Activated T-cell treated with anti-CD3 and anti-CD28 coated beads, Interleukin-2, amount 50 U/mL, for 72 hours (primary cell): Measurements from ENCODE around the gene TMEM212. TPM values are rescaled to one million over a fixed set of nuclear protein-coding genes. Genes with fewer than 3 reads are reported as not detected.
A peak's percentile ranks its signal among the peaks of the same experiment; 100 is the strongest.
"Not testable (repeated sequence)": the region's sequence is repeated elsewhere in the genome, so short reads cannot be mapped to it uniquely, and the experiment has no call there.

Experiments
- ATAC-seq, 2 donors: fragments of 150-1000 bp; cut with Tn5 transposase; replicated peaks in 1 of 2; 2 replicates each; pipeline ENCODE4 v1.10.0; 2021; ENCODE audit warnings: moderate library complexity in 2 of 2, mild to moderate bottlenecking in 1 of 2
- DNase-seq, 2 donors: peaks; one replicate each; pipeline ENCODE4 v3.0.0; 2021 to 2022; ENCODE audit warnings: mixed read lengths in 1 of 2
- H3K27ac Mint-ChIP-seq: one replicate; pipeline ENCODE4 v1.8.0; 2022; ENCODE audit warnings: mild to moderate bottlenecking, moderate library complexity, mixed read lengths
- H3K27me3 Mint-ChIP-seq: one replicate; pipeline ENCODE4 v1.8.0; 2022; ENCODE audit warnings: low read depth, mixed read lengths
- H3K36me3 Mint-ChIP-seq, 2 donors: one replicate each; pipeline ENCODE4 v1.8.0; 2022; ENCODE audit warnings: mixed read lengths in 2 of 2, mild to moderate bottlenecking in 1 of 2; ENCODE audit not compliant: insufficient read depth in 2 of 2
- H3K4me1 Mint-ChIP-seq: one replicate; pipeline ENCODE4 v1.8.0; 2022; ENCODE audit warnings: low read depth, mixed read lengths
- H3K4me3 Mint-ChIP-seq, 2 donors: one replicate each; pipeline ENCODE4 v1.8.0; 2022; ENCODE audit warnings: mild to moderate bottlenecking in 2 of 2, mixed read lengths in 2 of 2, moderate library complexity in 2 of 2
- H3K9me3 Mint-ChIP-seq, 2 donors: one replicate each; pipeline ENCODE4 v1.8.0; 2022; ENCODE audit warnings: mixed read lengths in 2 of 2
- total RNA-seq, 2 donors: library from RNA; stranded (reverse); gene quantifications; one replicate each; pipeline ENCODE4 v1.2.3, GENCODE V29; 2022

The TMEM212 gene
- total RNA-seq, 2 donors from 2014 or later: not detected

GRCh38 chr3:171807806-171808205 lies 35.3 kb upstream of the TMEM212 start:
- no peak overlapping the region for H3K4me3 Mint-ChIP-seq
- ATAC-seq: no peak

DNA sequence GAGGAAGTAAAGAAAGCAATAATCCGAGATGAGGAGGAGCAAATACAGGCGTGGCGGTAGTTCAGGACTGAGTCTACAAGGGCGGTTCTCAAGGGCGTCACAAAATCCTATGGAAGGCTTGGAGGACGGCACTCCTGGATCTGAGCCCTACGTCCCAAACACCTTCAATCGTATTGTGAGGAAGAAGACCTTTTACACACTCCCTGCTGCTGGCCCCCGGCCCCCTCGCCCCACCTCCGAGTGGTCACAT lies 33.6 kb upstream of the TMEM212 start:
- Mint-ChIP-seq H3K4me3 (peak overlapping the region; percentile 86 to 87), H3K36me3 (peaks cover 0 to 2% of the 10 kb centered on the region in 2 donors), H3K27me3 (peaks cover 53% of the 10 kb centered on the region), H3K4me1 (peaks cover 29% of the 10 kb centered on the region), H3K27ac (no peak overlapping the region), H3K9me3 (no peaks in the 10 kb centered on the region)
- ATAC-seq: peak; percentile 1 to 6
- DNase-seq: no peak

More at GRCh38 chr3:171807806-171808205, 35.3 kb upstream of the TMEM212 start:
- Mint-ChIP-seq H3K9me3 (no peaks in the 10 kb centered on the region), H3K4me1 (peaks cover 12% of the 10 kb centered on the region), H3K27ac (no peak overlapping the region), H3K36me3 (no peaks in the 10 kb centered on the region), H3K27me3 (peaks cover 51% of the 10 kb centered on the region)
- no peak for DNase-seq

GRCh38 chr3:171809861-171810628 lies 33.1 kb upstream of the TMEM212 start, which contains the start of gene PLD1:
TSS of gene PLD1 (minus strand) at chr3:171810483. CDS start at chr3:171738051, 72,432 bp downstream.
- H3K4me1 Mint-ChIP-seq: peaks cover 30% of the 10 kb centered on the region

GRCh38 chr3:171810629-171811294 lies 32.4 kb upstream of the TMEM212 start:
- peaks cover 30% of the 10 kb centered on the region for H3K4me1 Mint-ChIP-seq
- no peaks in the 10 kb centered on the region for H3K9me3 Mint-ChIP-seq
- DNase-seq (no peak), ATAC-seq (no peak)
- peaks cover 0 to 2% of the 10 kb centered on the region in 2 donors for H3K36me3 Mint-ChIP-seq
- H3K4me3 Mint-ChIP-seq: peak overlapping the region; percentile 79 to 87
- H3K27ac Mint-ChIP-seq: no peak overlapping the region
- peaks cover 53% of the 10 kb centered on the region for H3K27me3 Mint-ChIP-seq

More at GRCh38 chr3:171809861-171810628, 33.1 kb upstream of the TMEM212 start, which contains the start of gene PLD1:
- Mint-ChIP-seq H3K4me3 (peak within 1 kb of the TSS; percentile 86 to 87), H3K9me3 (no peaks in the 10 kb centered on the region), H3K27me3 (peaks cover 53% of the 10 kb centered on the region), H3K27ac (no peak within 1 kb of the TSS), H3K36me3 (peaks cover 0 to 2% of the 10 kb centered on the region in 2 donors)
- DNase-seq: peak; percentile 67 to 71
- ATAC-seq: peak; percentile 75 to 79

- H3K36me3 Mint-ChIP-seq: peaks cover 0 to 2% of the 10 kb centered on the region in 2 donors
- peaks cover 30% of the 10 kb centered on the region for H3K4me1 Mint-ChIP-seq
- no peak overlapping the region for H3K27ac Mint-ChIP-seq
- DNase-seq (no peak), ATAC-seq (no peak)
- H3K4me3 Mint-ChIP-seq: peak overlapping the region in 1 of 2 donors; percentile 79
- H3K9me3 Mint-ChIP-seq: no peaks in the 10 kb centered on the region
- peaks cover 53% of the 10 kb centered on the region for H3K27me3 Mint-ChIP-seq
Observed at GRCh38 chr3:171811295-171811912, 31.7 kb upstream of the TMEM212 start.

DNA sequence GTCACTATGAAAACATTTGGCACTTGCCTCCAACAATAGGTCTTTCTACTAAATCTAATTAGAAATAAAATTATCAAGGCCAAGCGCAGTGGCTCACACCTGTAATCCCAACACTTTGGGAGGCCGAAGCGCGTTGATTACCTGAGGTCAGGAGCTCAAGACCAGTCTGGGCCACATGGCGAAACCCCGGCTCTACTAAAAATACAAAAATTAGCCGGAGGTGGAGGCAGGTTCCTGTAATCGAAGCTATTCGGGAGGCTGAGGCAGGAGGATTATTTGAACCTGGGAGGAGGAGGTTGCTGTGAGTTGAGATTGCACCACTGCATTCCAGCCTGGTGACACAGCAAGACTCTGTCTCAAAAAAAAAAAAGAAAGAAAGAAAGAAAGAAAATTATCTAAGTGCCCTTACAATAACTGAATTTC lies 31.2 kb upstream of the TMEM212 start:
- DNase-seq (no peak), ATAC-seq (no peak)
- peaks cover 0 to 2% of the 10 kb centered on the region in 2 donors for H3K36me3 Mint-ChIP-seq
- peaks cover 51% of the 10 kb centered on the region for H3K27me3 Mint-ChIP-seq
- no peak overlapping the region for H3K27ac Mint-ChIP-seq
- H3K4me1 Mint-ChIP-seq: peaks cover 30% of the 10 kb centered on the region
- H3K4me3 Mint-ChIP-seq: no peak overlapping the region
- no peaks in the 10 kb centered on the region for H3K9me3 Mint-ChIP-seq

- Mint-ChIP-seq H3K4me1 (peaks cover 30% of the 10 kb centered on the region), H3K4me3 (no peak overlapping the region), H3K27ac (no peak overlapping the region), H3K27me3 (peaks cover 43% of the 10 kb centered on the region), H3K9me3 (no peaks in the 10 kb centered on the region), H3K36me3 (peaks cover 0 to 2% of the 10 kb centered on the region in 2 donors)
- DNase-seq: no peak
- no peak for ATAC-seq
Observed at GRCh38 chr3:171812811-171813210, 30.3 kb upstream of the TMEM212 start.

DNA sequence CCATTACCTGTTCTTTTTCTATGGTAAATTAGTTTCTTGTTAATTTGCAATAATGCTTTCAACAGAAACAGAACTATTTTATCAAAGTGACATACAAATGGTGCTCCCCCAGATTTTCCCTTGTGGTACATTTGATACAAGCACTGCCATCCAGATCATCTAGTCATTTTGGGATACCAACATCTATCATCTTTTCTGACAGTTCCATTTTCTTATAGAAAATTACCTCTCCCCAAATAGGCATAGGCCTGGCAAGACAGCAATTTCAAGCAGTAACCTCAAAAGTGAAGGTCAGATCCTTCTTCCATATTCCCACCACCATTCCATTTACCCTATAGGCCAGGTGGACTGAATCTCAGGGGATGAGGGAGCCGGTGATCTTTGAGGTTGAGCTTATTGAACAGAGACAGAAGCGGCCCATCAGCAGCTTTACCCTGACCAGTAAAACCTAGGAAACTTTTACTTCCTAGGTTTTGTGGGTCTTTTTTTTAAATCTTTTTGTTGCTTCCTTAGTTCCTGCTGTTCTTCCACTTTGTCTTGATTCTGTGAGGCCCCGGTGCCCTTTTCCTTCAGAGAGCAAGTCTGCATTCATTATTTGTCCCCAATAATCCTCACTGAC lies 29.8 kb upstream of the TMEM212 start:
- ATAC-seq: no peak
- peaks cover 40% of the 10 kb centered on the region for H3K27me3 Mint-ChIP-seq
- no peak for DNase-seq
- peaks cover 30% of the 10 kb centered on the region for H3K4me1 Mint-ChIP-seq
- no peaks in the 10 kb centered on the region for H3K9me3 Mint-ChIP-seq
- H3K27ac Mint-ChIP-seq: peak overlapping the region; percentile 64
- peaks cover 0 to 2% of the 10 kb centered on the region in 2 donors for H3K36me3 Mint-ChIP-seq
- H3K4me3 Mint-ChIP-seq: peak overlapping the region in 1 of 2 donors; percentile 31

GRCh38 chr3:171813897-171814460 lies 29.2 kb upstream of the TMEM212 start:
- peaks cover 0 to 2% of the 10 kb centered on the region in 2 donors for H3K36me3 Mint-ChIP-seq
- peak overlapping the region; percentile 64 for H3K27ac Mint-ChIP-seq

DNA sequence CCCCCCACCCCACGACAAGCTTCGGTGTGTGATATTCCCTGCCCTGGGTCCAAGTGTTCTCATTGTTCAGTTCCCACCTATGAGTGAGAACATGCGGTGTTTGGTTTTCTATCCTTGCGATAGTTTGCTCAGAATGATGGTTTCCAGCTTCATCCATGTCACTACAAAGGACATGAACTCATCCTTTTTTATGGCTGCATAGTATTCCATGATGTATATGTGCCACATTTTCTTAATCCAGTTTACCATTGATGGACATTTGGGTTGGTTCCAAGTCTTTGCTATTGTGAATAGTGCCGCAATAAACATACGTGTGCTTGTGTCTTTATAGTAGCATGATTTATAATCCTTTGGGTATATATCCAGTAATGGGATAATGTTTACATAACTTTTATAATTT lies 28.5 kb upstream of the TMEM212 start:
- H3K27ac Mint-ChIP-seq, H3K9me3 Mint-ChIP-seq, ATAC-seq, DNase-seq, H3K36me3 Mint-ChIP-seq, H3K4me3 Mint-ChIP-seq: not testable (repeated sequence)
- Mint-ChIP-seq H3K27me3 (peaks cover 32% of the 10 kb centered on the region), H3K4me1 (peaks cover 25% of the 10 kb centered on the region)

More at GRCh38 chr3:171813897-171814460, 29.2 kb upstream of the TMEM212 start:
- Mint-ChIP-seq H3K27me3 (peaks cover 39% of the 10 kb centered on the region), H3K9me3 (no peaks in the 10 kb centered on the region), H3K4me3 (peak overlapping the region in 1 of 2 donors; percentile 31), H3K4me1 (peaks cover 30% of the 10 kb centered on the region)
- peak; percentile 76 to 80 for ATAC-seq
- peak; percentile 48 to 53 for DNase-seq

DNA sequence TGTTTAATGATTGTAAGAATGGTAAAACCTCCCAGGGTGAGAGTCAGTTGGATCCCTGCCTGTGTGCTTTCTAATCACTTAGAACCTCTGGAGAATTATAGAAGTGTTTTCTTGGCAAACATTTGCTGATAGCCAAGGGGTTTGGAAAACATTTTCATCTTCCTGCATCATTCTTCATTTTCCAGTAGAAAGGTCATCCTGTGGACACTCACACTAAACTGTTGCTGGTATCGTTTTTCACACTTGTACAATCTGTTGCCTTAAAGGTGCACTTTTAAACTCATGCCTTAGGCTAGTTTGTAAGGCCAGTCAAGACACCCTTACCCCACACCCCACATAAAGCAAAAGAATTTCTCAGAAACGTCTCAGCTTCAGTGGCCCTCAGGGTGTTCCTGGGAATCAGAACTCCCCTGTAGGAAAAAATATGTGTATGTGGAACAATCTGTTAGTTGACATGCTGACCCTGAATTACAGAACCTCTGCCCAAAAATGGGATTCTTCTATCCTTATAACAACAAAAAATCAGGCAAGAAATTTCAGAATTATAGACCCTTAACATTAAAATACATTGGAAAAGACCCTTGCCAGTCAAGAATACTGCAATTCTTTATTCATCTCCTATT lies 27.1 kb upstream of the TMEM212 start:
- Mint-ChIP-seq H3K27ac (no peak overlapping the region), H3K4me1 (peaks cover 26% of the 10 kb centered on the region), H3K9me3 (no peaks in the 10 kb centered on the region), H3K36me3 (peaks cover 0 to 2% of the 10 kb centered on the region in 2 donors), H3K27me3 (peaks cover 22% of the 10 kb centered on the region), H3K4me3 (no peak overlapping the region)
- DNase-seq (no peak), ATAC-seq (no peak)

DNA sequence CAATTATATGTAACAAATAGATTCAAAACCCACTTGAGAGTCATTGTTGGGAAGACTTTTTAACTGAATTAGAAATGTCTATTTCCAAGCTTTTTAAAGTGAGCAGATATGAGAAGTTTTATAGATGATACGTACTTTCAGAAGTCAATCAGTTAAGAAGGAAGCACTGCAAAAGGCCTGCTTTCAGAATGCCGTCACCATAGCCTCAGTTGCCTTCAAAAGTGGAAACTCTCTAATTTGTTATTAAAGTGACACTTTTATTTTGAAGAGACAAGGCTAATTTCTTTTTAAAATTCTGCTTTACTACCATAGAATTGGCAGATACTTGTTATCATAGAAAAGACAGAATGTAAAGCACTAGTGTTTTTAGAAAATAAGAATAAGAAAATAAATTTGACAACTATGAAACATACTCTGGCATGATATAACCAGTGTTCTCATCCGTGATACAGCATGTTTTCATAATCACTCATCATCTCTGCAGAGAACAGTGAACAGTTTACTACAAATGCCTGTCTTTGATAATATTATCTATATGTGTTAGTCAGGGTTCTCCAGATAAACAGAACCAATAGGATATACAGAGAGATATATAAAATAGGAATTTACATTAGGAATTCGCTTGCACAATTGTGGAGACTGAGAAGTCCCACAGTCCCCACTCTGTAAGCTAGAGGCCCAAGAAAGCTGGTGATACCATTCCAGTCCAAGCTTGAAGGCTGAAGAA lies 25.9 kb upstream of the TMEM212 start:
- H3K4me3 Mint-ChIP-seq: no peak overlapping the region
- H3K36me3 Mint-ChIP-seq: peaks cover 0 to 2% of the 10 kb centered on the region in 2 donors
- H3K9me3 Mint-ChIP-seq: no peaks in the 10 kb centered on the region
- peaks cover 10% of the 10 kb centered on the region for H3K27me3 Mint-ChIP-seq
- DNase-seq (no peak), ATAC-seq (no peak)
- H3K4me1 Mint-ChIP-seq: peaks cover 37% of the 10 kb centered on the region
- H3K27ac Mint-ChIP-seq: no peak overlapping the region
